Keratinocyte (primary cell): ENCODE data around the gene CTNNA2.

Experiments used
- EZH2 ChIP-seq: IDR thresholded peaks from one replicate; pipeline ENCODE4 v1.6.1; 2012; ENCODE audit warnings: inconsistent platforms, mild to moderate bottlenecking, low read length, moderate library complexity
- TF ChIP-seq, protein P1 (sequence below), 3 experiments: IDR thresholded peaks in 1 of 3; conservative IDR thresholded peaks in 1 of 3; optimal IDR thresholded peaks in 1 of 3; 2 replicates in 2 of 3; 3 replicates in 1 of 3; pipeline versions ENCODE3 to v1.5.1; 2011; ENCODE audit warnings: low read length in 3 of 3, mild to moderate bottlenecking in 3 of 3, moderate library complexity in 2 of 3, control low read depth in 1 of 3, inconsistent platforms in 1 of 3; ENCODE audit not compliant: insufficient read depth in 2 of 3; ENCODE audit errors: extremely low read depth in 1 of 3

GRCh38 chr2:80135001-80135400 lies 622.1 kb downstream of the CTNNA2 start:
- TF ChIP-seq, protein P1, sequence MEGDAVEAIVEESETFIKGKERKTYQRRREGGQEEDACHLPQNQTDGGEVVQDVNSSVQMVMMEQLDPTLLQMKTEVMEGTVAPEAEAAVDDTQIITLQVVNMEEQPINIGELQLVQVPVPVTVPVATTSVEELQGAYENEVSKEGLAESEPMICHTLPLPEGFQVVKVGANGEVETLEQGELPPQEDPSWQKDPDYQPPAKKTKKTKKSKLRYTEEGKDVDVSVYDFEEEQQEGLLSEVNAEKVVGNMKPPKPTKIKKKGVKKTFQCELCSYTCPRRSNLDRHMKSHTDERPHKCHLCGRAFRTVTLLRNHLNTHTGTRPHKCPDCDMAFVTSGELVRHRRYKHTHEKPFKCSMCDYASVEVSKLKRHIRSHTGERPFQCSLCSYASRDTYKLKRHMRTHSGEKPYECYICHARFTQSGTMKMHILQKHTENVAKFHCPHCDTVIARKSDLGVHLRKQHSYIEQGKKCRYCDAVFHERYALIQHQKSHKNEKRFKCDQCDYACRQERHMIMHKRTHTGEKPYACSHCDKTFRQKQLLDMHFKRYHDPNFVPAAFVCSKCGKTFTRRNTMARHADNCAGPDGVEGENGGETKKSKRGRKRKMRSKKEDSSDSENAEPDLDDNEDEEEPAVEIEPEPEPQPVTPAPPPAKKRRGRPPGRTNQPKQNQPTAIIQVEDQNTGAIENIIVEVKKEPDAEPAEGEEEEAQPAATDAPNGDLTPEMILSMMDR (optimal IDR thresholded peaks at IDR 0.05 in 1 of 3, IDR thresholded peaks at IDR 0.05 in 1 of 3, conservative IDR thresholded peaks at IDR 0.05 in 1 of 3; ENCODE audit: extremely low read depth in 1 of 3, insufficient read depth in 2 of 3, low read length in 3 of 3) = no peak
- TF ChIP-seq EZH2 = no peak
